HUES6 (cell line): ENCODE measurements around the gene SEMA6B.

ENCODE experiments used
- H3K27ac ChIP-seq: 2 replicates; pipeline ENCODE4 v1.7.0; 2013; ENCODE audit warnings: low read depth, mild to moderate bottlenecking, low read length, inconsistent platforms
- H3K27me3 ChIP-seq: 2 replicates; pipeline ENCODE4 v1.6.1; 2013; ENCODE audit warnings: low read length; ENCODE audit not compliant: control insufficient read depth, insufficient read depth
- H3K36me3 ChIP-seq: 2 replicates; pipeline ENCODE4 v1.6.1; 2013; ENCODE audit warnings: low read length; ENCODE audit not compliant: control insufficient read depth, insufficient read depth
- H3K4me1 ChIP-seq: 2 replicates; pipeline ENCODE4 v1.6.1; 2013; ENCODE audit warnings: low read length; ENCODE audit not compliant: control insufficient read depth, insufficient read depth
- H3K4me3 ChIP-seq: 2 replicates; pipeline ENCODE4 v1.5.1; 2013; ENCODE audit warnings: low read depth, low read length
- H3K9ac ChIP-seq: one replicate; pipeline ENCODE4 v1.6.1; 2013; ENCODE audit warnings: mild to moderate bottlenecking, low read length
- H3K9me3 ChIP-seq: 2 replicates; pipeline ENCODE4 v1.6.1; 2013; ENCODE audit warnings: low read depth, low read length; ENCODE audit not compliant: control insufficient read depth, insufficient read depth

The SEMA6B gene

GRCh38 chr19:4521888-4522242 is 37.6 kb downstream of the SEMA6B start:
- Histone ChIP-seq H3K9ac (no peak overlapping the region), H3K4me3 (no peak overlapping the region), H3K36me3 (no peaks in the 10 kb centered on the region), H3K27ac (no peak overlapping the region), H3K4me1 (peaks cover 4% of the 10 kb centered on the region; the same call in 1 of the 2 replicates), H3K9me3 (no peaks in the 10 kb centered on the region), H3K27me3 (peaks cover 23% of the 10 kb centered on the region)

GRCh38 chr19:4521170-4521887 is 38.2 kb downstream of the SEMA6B start:
- Histone ChIP-seq H3K4me3 (no peak overlapping the region), H3K9me3 (no peaks in the 10 kb centered on the region), H3K27ac (no peak overlapping the region), H3K27me3 (peaks cover 25% of the 10 kb centered on the region), H3K4me1 (peaks cover 7% of the 10 kb centered on the region; the same call in 1 of the 2 replicates), H3K36me3 (no peaks in the 10 kb centered on the region), H3K9ac (no peak overlapping the region)

GRCh38 chr19:4519521-4520277 is 39.8 kb downstream of the SEMA6B start:
- no peaks in the 10 kb centered on the region for H3K36me3 ChIP-seq
- no peak overlapping the region for H3K9ac ChIP-seq
- H3K4me3 ChIP-seq, result no peak overlapping the region
- no peak overlapping the region for H3K27ac ChIP-seq
- H3K4me1 ChIP-seq, result peaks cover 7% of the 10 kb centered on the region; the same call in 1 of the 2 replicates
- peaks cover 32% of the 10 kb centered on the region for H3K27me3 ChIP-seq
- H3K9me3 ChIP-seq, result no peaks in the 10 kb centered on the region

GRCh38 chr19:4519172-4519496 is 40.4 kb downstream of the SEMA6B start:
- Histone ChIP-seq H3K27me3 (peaks cover 33% of the 10 kb centered on the region), H3K27ac (no peak overlapping the region), H3K9me3 (no peaks in the 10 kb centered on the region), H3K36me3 (no peaks in the 10 kb centered on the region), H3K9ac (no peak overlapping the region), H3K4me3 (no peak overlapping the region), H3K4me1 (peaks cover 7% of the 10 kb centered on the region; the same call in 1 of the 2 replicates)

GRCh38 chr19:4518345-4519171 is 40.9 kb downstream of the SEMA6B start, which contains the start of gene PLIN4:
Gene PLIN4 (minus strand): TSS chr19:4518486. CDS start chr19:4518272, 214 bp downstream.
- H3K27ac ChIP-seq, result no peak within 1 kb of the TSS
- H3K9me3 ChIP-seq, result no peaks in the 10 kb centered on the region
- no peak within 1 kb of the TSS for H3K9ac ChIP-seq
- H3K27me3 ChIP-seq, result peaks cover 39% of the 10 kb centered on the region
- peaks cover 7% of the 10 kb centered on the region; the same call in 1 of the 2 replicates for H3K4me1 ChIP-seq
- no peak within 1 kb of the TSS for H3K4me3 ChIP-seq
- H3K36me3 ChIP-seq, result no peaks in the 10 kb centered on the region

- Histone ChIP-seq H3K36me3 (no peaks in the 10 kb centered on the region), H3K9me3 (no peaks in the 10 kb centered on the region), H3K4me3 (no peak overlapping the region), H3K9ac (no peak overlapping the region), H3K27ac (no peak overlapping the region), H3K27me3 (peaks cover 47% of the 10 kb centered on the region), H3K4me1 (peaks cover 7% of the 10 kb centered on the region; the same call in 1 of the 2 replicates)
These were observed 41.9 kb downstream of the SEMA6B start for GRCh38 chr19:4517451-4518057.

- Histone ChIP-seq H3K27me3 (peaks cover 49% of the 10 kb centered on the region), H3K9ac (no peak overlapping the region), H3K9me3 (no peaks in the 10 kb centered on the region), H3K4me1 (peaks cover 7% of the 10 kb centered on the region; the same call in 1 of the 2 replicates), H3K4me3 (no peak overlapping the region), H3K27ac (no peak overlapping the region), H3K36me3 (no peaks in the 10 kb centered on the region)
These were observed 42.6 kb downstream of the SEMA6B start for GRCh38 chr19:4516939-4517300.

GRCh38 chr19:4516199-4516938 is 43.1 kb downstream of the SEMA6B start:
- Histone ChIP-seq H3K27ac (no peak overlapping the region), H3K9ac (no peak overlapping the region)

GRCh38 chr19:4515732-4516131 is 43.8 kb downstream of the SEMA6B start:
- Histone ChIP-seq H3K27me3 (peaks cover 52% of the 10 kb centered on the region), H3K4me1 (peaks cover 7% of the 10 kb centered on the region; the same call in 1 of the 2 replicates), H3K4me3 (no peak overlapping the region), H3K36me3 (no peaks in the 10 kb centered on the region), H3K9me3 (no peaks in the 10 kb centered on the region), H3K27ac (no peak overlapping the region), H3K9ac (no peak overlapping the region)

More at GRCh38 chr19:4516199-4516938, 43.1 kb downstream of the SEMA6B start:
- Histone ChIP-seq H3K4me3 (no peak overlapping the region), H3K9me3 (no peaks in the 10 kb centered on the region), H3K27me3 (peaks cover 49% of the 10 kb centered on the region), H3K4me1 (peaks cover 7% of the 10 kb centered on the region; the same call in 1 of the 2 replicates), H3K36me3 (no peaks in the 10 kb centered on the region)

GRCh38 chr19:4513248-4513647 is 46.2 kb downstream of the SEMA6B start:
- Histone ChIP-seq H3K4me1 (peaks cover 3% of the 10 kb centered on the region; the same call in 1 of the 2 replicates), H3K9me3 (no peaks in the 10 kb centered on the region), H3K4me3 (no peak overlapping the region), H3K27ac (no peak overlapping the region), H3K36me3 (no peaks in the 10 kb centered on the region), H3K27me3 (peaks cover 52% of the 10 kb centered on the region), H3K9ac (no peak overlapping the region)
